Measurements from ENCODE around the gene TPM2. TPM values are rescaled to one million over a fixed set of nuclear protein-coding genes. Genes with fewer than 3 reads are reported as not detected.
A peak's percentile ranks its signal among the peaks of the same experiment; 100 is the strongest.

The TPM2 gene
- total and polyA plus RNA-seq, 9 of the 15 experiments (the other 6 are each of a cell fraction or from before 2014, with no cell fraction given): 0.28 to 16.1 (median 4.5) TPM

- TF ChIP-seq MGA (IDR thresholded peaks at IDR 0.05) (no peak), E2F5 (CRISPR knock-in tag; IDR thresholded peaks at IDR 0.05) (no peak), ZEB2 (IDR thresholded peaks at IDR 0.05) (no peak), RFX5 (IDR thresholded peaks at IDR 0.05; ENCODE audit: low read depth, low read length) (no peak), KHSRP (IDR thresholded peaks at IDR 0.05) (no peak), CBX1 (IDR thresholded peaks at IDR 0.05; ENCODE audit: low read depth) (peak; percentile 31; the same call in 1 of the 2 replicates), ZNF76 (CRISPR knock-in tag; IDR thresholded peaks at IDR 0.05; ENCODE audit: borderline replicate concordance) (no peak), ERF (CRISPR knock-in tag; IDR thresholded peaks at IDR 0.05) (no peak), ELK1 (CRISPR knock-in tag; IDR thresholded peaks at IDR 0.05) (no peak), NR2F6 (CRISPR knock-in tag; IDR thresholded peaks at IDR 0.05) (no peak), C11orf30 (IDR thresholded peaks at IDR 0.05; ENCODE audit: low read depth) (no peak)
These were observed 24.9 kb downstream of the TPM2 start, which contains the start of gene ARHGEF39 (continued) for GRCh38 chr9:35664531-35665470.
